T1000 (cell line): ENCODE results near the gene MAB21L3.

Experiments
- DNase-seq: peaks from one replicate; lab custom pipeline; 2025; ENCODE audit warnings: mixed read lengths; lab: John Stamatoyannopoulos, UW

MAB21L3 gene

GRCh38 chr1:116110567-116111523 lies at the start of gene MAB21L3:
TSS of gene MAB21L3 (plus strand) at chr1:116111399. CDS start at chr1:116112616, 1,217 bp downstream.
- no peak for DNase-seq

GRCh38 chr1:116062201-116062600 lies 49.0 kb upstream of the MAB21L3 start:
- DNase-seq = no peak

DNA sequence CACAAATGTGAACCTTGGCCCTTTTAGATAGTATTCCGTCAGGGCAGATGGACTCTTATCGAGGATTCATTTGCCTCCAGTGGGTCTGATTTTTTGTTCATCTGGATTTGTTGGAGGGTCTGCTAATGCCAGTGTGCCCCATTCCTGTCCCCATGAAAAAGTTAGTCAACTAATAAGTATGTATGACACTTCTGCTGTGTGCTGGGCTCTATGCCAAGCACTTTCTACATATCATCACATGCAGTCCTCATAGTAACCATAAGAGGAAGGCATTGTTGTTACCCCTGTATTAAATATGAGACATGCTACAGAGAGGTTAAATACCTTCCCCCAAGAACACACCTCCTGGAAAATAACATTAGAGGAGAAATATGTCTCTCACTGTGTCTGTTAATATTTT lies 46.6 kb upstream of the MAB21L3 start:
- DNase-seq = no peak

DNA sequence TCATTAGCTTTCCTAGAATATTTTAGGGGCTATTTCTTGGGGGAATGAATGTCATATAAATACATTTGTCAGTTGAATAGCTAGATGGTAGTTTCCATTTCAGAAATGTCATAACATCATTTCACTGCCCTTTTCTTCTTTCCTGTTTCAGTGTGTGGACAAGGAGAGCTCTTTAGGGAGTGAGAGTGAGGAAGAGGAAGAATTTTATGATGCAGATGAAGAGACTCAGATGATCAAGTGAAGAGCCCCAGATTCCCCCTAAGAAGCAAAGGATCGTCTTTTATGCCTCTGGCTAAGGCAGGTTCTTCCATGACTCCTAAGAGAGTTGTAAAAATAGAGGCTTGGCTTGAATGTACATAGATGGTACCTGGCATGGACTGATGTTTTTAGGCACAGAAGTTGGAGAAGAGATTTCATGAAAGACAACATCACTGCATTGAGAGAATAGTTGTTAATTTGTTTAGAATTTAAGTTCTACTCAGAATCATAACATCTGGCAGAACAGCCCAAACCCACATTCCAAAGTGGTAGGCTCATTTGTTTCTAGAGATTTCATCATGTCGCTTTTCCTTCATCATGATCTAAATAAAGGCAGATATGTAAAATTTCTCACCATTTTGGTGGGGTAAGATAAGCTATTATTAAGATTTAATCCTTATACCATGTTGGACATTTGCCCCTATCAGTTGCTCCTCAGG lies 44.2 kb upstream of the MAB21L3 start:
- no peak for DNase-seq

- no peak for DNase-seq
These were observed 43.7 kb upstream of the MAB21L3 start for GRCh38 chr1:116067566-116067890.

GRCh38 chr1:116075575-116075974 lies 35.6 kb upstream of the MAB21L3 start:
- DNase-seq = no peak

DNA sequence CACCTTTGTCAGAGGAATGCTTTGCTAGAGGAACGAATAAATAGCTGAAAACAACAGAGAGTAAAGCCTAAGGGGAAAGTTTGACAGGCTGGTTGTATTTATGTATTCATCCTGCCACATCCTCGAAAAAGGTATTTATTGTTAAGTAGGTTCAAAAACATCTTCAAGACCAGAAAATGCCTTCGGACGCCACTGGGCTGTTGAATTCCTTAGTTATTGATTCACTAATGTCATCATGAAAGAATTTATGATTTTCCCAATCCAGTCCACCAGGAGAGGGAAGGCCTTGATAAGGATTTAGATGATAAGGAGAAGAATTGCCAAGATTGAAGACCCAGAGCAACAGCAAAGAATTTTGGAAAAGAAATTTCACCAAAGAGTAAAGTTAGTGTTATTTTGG lies 35.2 kb upstream of the MAB21L3 start:
- peak; percentile 22 for DNase-seq

GRCh38 chr1:116076831-116077230 lies 34.4 kb upstream of the MAB21L3 start:
- DNase-seq = no peak

- no peak for DNase-seq
These were observed 32.4 kb upstream of the MAB21L3 start for GRCh38 chr1:116078699-116079223.

GRCh38 chr1:116087628-116088027 lies 23.6 kb upstream of the MAB21L3 start:
- DNase-seq = no peak

GRCh38 chr1:116089870-116090269 lies 21.3 kb upstream of the MAB21L3 start:
- no peak for DNase-seq

DNA sequence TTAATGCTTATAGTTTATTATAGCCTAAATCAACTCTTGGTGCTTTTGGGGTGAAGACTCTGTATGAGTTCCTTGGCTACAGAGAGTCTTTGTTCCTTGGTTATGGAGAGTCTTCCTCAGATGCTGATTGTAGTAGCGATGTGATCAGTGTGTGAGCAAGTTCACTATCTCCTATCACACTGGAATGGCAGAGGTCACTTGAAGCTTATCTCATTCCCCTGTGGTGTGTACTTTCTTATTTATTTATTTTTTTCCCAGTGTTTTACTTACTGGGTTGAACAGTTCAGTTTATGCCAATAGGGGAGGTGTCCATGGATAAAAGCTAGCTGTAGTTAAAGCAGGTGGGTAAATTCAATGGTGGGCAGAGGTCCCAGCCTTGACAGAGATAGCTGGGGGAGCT lies 20.1 kb upstream of the MAB21L3 start:
- no peak for DNase-seq

DNA sequence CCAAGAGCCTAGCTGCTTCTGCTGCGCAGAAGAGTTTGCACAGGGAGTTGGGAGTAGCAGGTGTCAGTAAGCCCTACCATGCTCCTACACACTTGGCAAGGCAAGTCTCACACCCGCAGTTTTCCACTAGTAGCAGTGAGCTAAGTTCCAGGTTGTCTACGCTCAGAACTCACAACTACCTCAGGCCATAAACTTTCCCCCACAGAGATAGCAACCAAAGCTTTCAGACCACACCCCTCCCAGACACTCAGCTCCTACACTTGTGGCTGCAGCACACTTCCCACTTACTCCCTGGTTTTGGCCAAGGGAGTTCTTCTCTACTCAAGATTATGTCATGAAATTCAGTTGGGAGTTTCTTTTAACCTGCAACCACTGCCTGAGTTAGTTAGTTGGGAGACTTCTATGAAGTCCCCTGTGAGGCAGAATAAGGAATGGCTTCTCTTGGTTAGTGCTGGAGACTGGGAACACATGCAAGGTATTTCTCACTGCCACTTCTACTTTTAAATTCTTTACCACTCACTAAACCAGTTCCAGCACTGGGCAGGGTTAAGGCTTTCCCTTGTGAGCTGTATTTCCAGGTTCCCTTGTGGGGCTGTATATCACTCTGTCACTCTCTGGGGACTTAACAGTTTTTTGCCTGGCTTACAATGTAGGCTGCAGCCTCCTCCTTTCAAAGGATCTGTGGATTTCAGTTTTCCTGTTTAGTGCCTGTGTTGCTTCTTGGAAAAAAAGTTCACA lies 18.3 kb upstream of the MAB21L3 start:
- DNase-seq = no peak

GRCh38 chr1:116095027-116095426 lies 16.2 kb upstream of the MAB21L3 start:
- DNase-seq = no peak

DNA sequence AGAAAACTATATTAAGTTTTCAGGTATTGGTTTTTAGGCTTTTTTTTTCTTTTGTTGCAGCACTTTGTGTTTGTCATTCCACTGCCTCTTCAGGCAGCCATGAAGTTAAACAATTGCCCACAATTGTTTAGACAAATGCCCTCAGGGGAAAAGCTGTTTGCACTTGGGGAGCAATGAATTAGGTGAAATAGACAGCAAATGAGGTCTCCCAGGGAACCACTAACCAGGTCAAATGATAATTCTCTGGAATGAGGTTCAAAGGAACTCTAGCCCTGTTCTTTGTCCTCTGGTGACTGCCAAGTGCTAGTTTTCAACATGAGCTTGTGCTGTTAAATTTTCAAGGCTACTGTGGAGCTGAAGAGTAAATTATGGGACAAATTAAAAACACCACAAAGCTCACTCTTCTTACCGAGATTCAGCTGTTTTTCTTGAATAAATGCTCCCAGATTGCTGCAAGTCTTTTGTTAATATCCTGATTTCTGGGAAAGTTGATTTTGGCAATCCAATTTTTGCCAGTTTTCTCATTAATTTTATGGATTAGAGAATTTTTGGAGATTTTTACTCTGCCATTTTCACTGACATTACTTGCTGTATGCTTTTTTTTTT lies 15.1 kb upstream of the MAB21L3 start:
- DNase-seq = no peak

GRCh38 chr1:116097626-116098025 lies 13.6 kb upstream of the MAB21L3 start:
- no peak for DNase-seq

GRCh38 chr1:116099379-116099778 lies 11.8 kb upstream of the MAB21L3 start:
- no peak for DNase-seq

- DNase-seq = no peak
These were observed 11.3 kb upstream of the MAB21L3 start for GRCh38 chr1:116099919-116100318.

DNA sequence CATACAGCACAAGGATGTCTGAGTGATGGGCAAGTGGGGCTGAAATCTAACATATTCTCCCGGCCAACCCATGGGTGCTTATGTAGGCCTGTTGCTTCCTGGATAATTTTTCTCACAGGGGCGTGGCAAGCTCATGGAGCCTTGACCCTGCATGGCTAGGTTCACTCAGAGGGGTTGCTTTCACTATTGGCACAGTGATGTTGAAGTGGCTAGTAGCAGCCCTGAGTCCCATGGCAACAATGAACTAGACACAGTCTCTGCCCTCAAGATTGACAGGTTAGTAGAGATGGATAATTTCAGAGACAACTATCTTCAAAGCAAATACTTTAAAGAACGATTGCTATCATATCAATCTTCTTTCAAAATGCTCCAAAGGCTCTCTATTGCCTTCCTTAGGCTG lies 6.5 kb upstream of the MAB21L3 start:
- no peak for DNase-seq

DNA sequence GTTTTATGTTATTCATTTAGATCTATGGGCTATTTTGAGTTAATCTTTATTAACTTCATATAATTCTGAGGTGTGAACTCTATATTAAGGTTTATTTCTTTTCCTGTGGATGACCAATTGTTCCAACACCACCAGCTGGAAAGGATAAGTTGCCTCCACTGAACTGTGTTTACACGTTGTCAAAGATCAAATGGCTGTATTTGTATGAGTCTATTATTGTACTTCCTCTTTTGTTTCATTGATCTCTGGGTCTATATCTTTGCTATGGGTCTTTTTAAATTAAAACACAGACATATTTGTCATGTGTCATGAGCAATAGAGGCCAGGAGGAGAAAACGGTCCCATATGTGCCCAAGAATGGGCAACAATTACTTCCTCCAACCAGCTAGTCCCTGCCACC lies 5.2 kb upstream of the MAB21L3 start:
- DNase-seq = no peak

DNA sequence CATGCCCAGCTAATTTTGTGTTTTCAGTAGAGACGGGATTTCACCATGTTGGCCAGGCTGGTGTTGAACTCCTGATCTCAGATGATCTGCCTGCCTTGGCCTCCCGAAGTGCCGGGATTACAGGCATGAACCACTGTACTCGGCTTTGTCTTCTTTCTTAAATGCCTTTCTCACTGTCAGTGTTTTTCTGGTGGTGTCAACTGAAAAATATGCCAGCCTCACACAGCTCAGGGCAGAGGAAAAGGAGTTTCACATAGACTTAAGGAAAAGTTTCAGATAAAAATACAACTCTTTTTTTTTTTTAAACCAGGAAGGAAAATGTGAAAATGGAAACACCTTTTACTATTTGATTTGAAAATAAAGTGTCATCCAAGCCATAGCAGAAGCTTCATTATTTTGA lies 4.6 kb upstream of the MAB21L3 start:
- no peak for DNase-seq

- no peak for DNase-seq
These were observed 3.8 kb upstream of the MAB21L3 start for GRCh38 chr1:116107371-116107770.
